Karpas-422 (cell line): Measurements from ENCODE around the gene MAP2K2. TPM values are rescaled to one million over a fixed set of nuclear protein-coding genes. Genes with fewer than 3 reads are reported as not detected.
A peak's percentile ranks its signal among the peaks of the same experiment; 100 is the strongest.

Experiments used
- DNase-seq: peaks from one replicate; pipeline ENCODE4 v3.0.0-alpha.2; 2015
- H2AFZ ChIP-seq: fragments of 200-600 bp; sonication (generic); 2 replicates; pipeline ENCODE4 v1.6.1; 2014; ENCODE audit warnings: antibody characterized with exemption, low read length, mixed read lengths
- H3K27ac ChIP-seq: fragments of 200-600 bp; sonication (generic); 2 replicates; pipeline ENCODE4 v1.5.1; 2014; ENCODE audit warnings: mild to moderate bottlenecking, low read length, moderate library complexity
- H3K27me3 ChIP-seq: fragments of 200-600 bp; sonication (generic); 2 replicates; pipeline ENCODE4 v1.6.1; 2014; ENCODE audit warnings: low read length, mixed read lengths
- H3K36me3 ChIP-seq: fragments of 200-600 bp; sonication (generic); 2 replicates; pipeline ENCODE4 v1.6.1; 2014; ENCODE audit warnings: low read length, mixed read lengths; ENCODE audit not compliant: insufficient read depth
- H3K4me1 ChIP-seq: fragments of 200-600 bp; sonication (generic); 2 replicates; pipeline ENCODE4 v1.6.1; 2014; ENCODE audit warnings: mild to moderate bottlenecking, low read length, mixed read lengths
- H3K4me2 ChIP-seq: fragments of 200-600 bp; sonication (generic); 2 replicates; pipeline ENCODE4 v1.6.1; 2014; ENCODE audit warnings: low read length, low read depth, mild to moderate bottlenecking; ENCODE audit not compliant: poor library complexity, severe bottlenecking
- H3K4me3 ChIP-seq: fragments of 200-600 bp; sonication (generic); 2 replicates; pipeline ENCODE4 v1.5.1; 2014; ENCODE audit warnings: mild to moderate bottlenecking, antibody characterized with exemption, low read length, mixed read lengths
- H3K79me2 ChIP-seq: fragments of 200-600 bp; sonication (generic); 2 replicates; pipeline ENCODE4 v1.6.1; 2014; ENCODE audit warnings: mild to moderate bottlenecking, low read length, mixed read lengths
- H3K9ac ChIP-seq: fragments of 200-600 bp; sonication (generic); 2 replicates; pipeline ENCODE4 v1.6.0; 2014; ENCODE audit warnings: low read length
- H3K9me2 ChIP-seq: fragments of 200-600 bp; sonication (generic), shearing (Covaris generic); replicated peaks from 2 replicates; pipeline ENCODE4 v1.6.0; 2014; ENCODE audit warnings: mild to moderate bottlenecking, low read length, moderate library complexity; ENCODE audit not compliant: insufficient read depth
- H3K9me3 ChIP-seq: fragments of 300-700, 200-600 bp; sonication (generic); 2 replicates; pipeline ENCODE4 v1.6.1; 2014; ENCODE audit warnings: low read length, mixed read lengths
- H4K20me1 ChIP-seq: fragments of 200-600 bp; sonication (generic); 2 replicates; pipeline ENCODE4 v1.6.1; 2014; ENCODE audit warnings: mild to moderate bottlenecking, antibody characterized with exemption, low read length, low read depth; ENCODE audit not compliant: insufficient read depth
- total RNA-seq: library from RNA; depleted of rRNA; stranded (reverse); fragments of >200 nt; shearing (Covaris generic); gene quantifications from 2 replicates; pipeline ENCODE4 v1.2.3, GENCODE V29; 2014; ENCODE audit warnings: low replicate concordance

MAP2K2 gene
- total RNA-seq, 1 experiment from 2014 or later = 106 TPM

GRCh38 chr19:4064496-4065260 is 59.2 kb downstream of the MAP2K2 start:
- Histone ChIP-seq H3K4me1 (peaks cover 55% of the 10 kb centered on the region), H3K27me3 (no peaks in the 10 kb centered on the region), H3K4me3 (peak overlapping the region; percentile 97), H3K36me3 (no peaks in the 10 kb centered on the region), H4K20me1 (peaks cover 53% of the 10 kb centered on the region), H3K9ac (peak overlapping the region; percentile 99), H3K9me3 (no peaks in the 10 kb centered on the region), H3K79me2 (peaks cover 54% of the 10 kb centered on the region), H3K4me2 (peak overlapping the region; percentile 98), H2AFZ (no peak overlapping the region), H3K9me2 (no peaks in the 10 kb centered on the region), H3K27ac (peak overlapping the region; percentile 79)
- peak; percentile 81 for DNase-seq

- Histone ChIP-seq H3K9me2 (no peaks in the 10 kb centered on the region), H4K20me1 (peaks cover 59% of the 10 kb centered on the region), H3K9me3 (no peaks in the 10 kb centered on the region), H3K9ac (peak overlapping the region; percentile 99), H3K27ac (peak overlapping the region; percentile 79), H3K79me2 (peaks cover 60% of the 10 kb centered on the region), H2AFZ (no peak overlapping the region), H3K36me3 (no peaks in the 10 kb centered on the region), H3K27me3 (no peaks in the 10 kb centered on the region), H3K4me1 (peaks cover 58% of the 10 kb centered on the region), H3K4me2 (peak overlapping the region; percentile 98), H3K4me3 (peak overlapping the region; percentile 97)
- no peak for DNase-seq
Measured at GRCh38 chr19:4064149-4064495, 59.8 kb downstream of the MAP2K2 start.

- H3K4me2 ChIP-seq = peak overlapping the region; percentile 98
- peaks cover 58% of the 10 kb centered on the region for H3K4me1 ChIP-seq
- H3K9ac ChIP-seq = peak overlapping the region; percentile 99
- no peak overlapping the region for H2AFZ ChIP-seq
- H3K27me3 ChIP-seq = no peaks in the 10 kb centered on the region
- H3K9me3 ChIP-seq = no peaks in the 10 kb centered on the region
- peak overlapping the region; percentile 97 for H3K4me3 ChIP-seq
- H3K36me3 ChIP-seq = no peaks in the 10 kb centered on the region
- no peaks in the 10 kb centered on the region for H3K9me2 ChIP-seq
- peaks cover 65% of the 10 kb centered on the region for H3K79me2 ChIP-seq
- no peak for DNase-seq
- peaks cover 64% of the 10 kb centered on the region for H4K20me1 ChIP-seq
- peak overlapping the region; percentile 79 for H3K27ac ChIP-seq
Measured at GRCh38 chr19:4063369-4064148, 60.4 kb downstream of the MAP2K2 start.

DNA sequence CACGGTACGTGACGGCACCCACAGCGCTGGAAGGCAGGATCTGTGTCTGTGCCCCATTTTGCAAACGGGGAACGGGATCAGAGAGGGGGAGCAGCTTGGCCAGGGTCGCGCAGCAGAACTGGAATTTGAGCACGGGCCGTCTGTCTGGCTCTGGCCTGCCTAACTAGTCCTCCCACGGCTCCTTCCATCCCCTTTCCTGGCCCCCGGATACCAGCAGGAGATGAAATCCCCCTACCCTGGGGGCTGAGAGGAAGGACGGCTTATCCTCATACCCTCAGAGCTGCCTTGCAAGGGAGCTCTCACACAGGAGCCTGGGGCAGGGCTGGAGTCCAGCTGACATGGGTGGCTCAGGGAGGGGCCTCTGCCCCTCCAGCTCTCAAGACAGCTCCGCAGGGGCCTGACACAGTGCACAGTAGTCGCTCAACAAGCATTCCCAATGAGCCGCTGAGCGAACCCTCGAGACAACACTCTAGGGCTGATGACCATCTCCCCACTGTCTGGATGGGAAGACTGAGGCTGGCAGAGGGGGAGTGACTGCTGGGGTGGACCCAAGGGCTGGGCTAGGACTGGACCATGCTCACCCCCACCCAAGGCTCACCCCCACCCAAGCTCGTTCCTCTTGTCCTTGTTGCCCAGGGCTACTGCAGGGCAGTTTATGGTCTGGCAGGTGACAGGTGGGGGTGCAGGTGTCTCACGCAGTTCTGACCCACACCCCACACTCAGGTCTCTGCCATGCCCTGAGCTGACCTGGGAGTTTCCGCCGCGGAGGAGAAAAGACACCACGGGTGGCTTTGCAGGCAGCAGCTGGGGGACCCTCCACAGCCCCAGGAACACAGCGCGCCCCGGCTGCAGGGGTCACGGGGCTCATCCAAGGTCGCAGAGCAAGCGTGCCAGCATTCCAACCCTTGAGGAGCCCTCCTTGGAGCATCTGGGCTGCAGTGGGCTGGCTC is 61.2 kb downstream of the MAP2K2 start:
- H3K36me3 ChIP-seq = no peaks in the 10 kb centered on the region
- no peaks in the 10 kb centered on the region for H3K27me3 ChIP-seq
- H4K20me1 ChIP-seq = peaks cover 73% of the 10 kb centered on the region
- H2AFZ ChIP-seq = no peak overlapping the region
- H3K4me1 ChIP-seq = peaks cover 52% of the 10 kb centered on the region
- peak overlapping the region; percentile 97 for H3K4me3 ChIP-seq
- no peak overlapping the region for H3K27ac ChIP-seq
- peaks cover 74% of the 10 kb centered on the region for H3K79me2 ChIP-seq
- H3K9me2 ChIP-seq = no peaks in the 10 kb centered on the region
- H3K9me3 ChIP-seq = no peaks in the 10 kb centered on the region
- DNase-seq = no peak
- peak overlapping the region; percentile 99; the same call in 1 of the 2 replicates for H3K9ac ChIP-seq
- peak overlapping the region; percentile 98 for H3K4me2 ChIP-seq

- H2AFZ ChIP-seq = no peak overlapping the region
- 0 out of 2 replicates have a peak overlapping the region, but pooled peaks have one; percentile 8 for H3K27ac ChIP-seq
- H3K27me3 ChIP-seq = no peaks in the 10 kb centered on the region
- H3K9me3 ChIP-seq = no peaks in the 10 kb centered on the region
- no peaks in the 10 kb centered on the region for H3K36me3 ChIP-seq
- no peak for DNase-seq
- peaks cover 82% of the 10 kb centered on the region for H3K79me2 ChIP-seq
- H3K4me3 ChIP-seq = peak overlapping the region; percentile 97; the same call in 1 of the 2 replicates
- peak overlapping the region; percentile 30 for H3K9ac ChIP-seq
- H3K4me1 ChIP-seq = peaks cover 47% of the 10 kb centered on the region
- peak overlapping the region; percentile 98 for H3K4me2 ChIP-seq
- H3K9me2 ChIP-seq = no peaks in the 10 kb centered on the region
- H4K20me1 ChIP-seq = peaks cover 73% of the 10 kb centered on the region
Measured at GRCh38 chr19:4061683-4062418, 62.1 kb downstream of the MAP2K2 start.

- Histone ChIP-seq H3K27ac (0 out of 2 replicates have a peak overlapping the region, but pooled peaks have one; percentile 8), H3K9me2 (no peaks in the 10 kb centered on the region), H4K20me1 (peaks cover 75% of the 10 kb centered on the region), H3K9me3 (no peaks in the 10 kb centered on the region), H3K79me2 (peaks cover 85% of the 10 kb centered on the region), H2AFZ (no peak overlapping the region), H3K4me3 (peak overlapping the region; percentile 97; the same call in 1 of the 2 replicates), H3K4me2 (peak overlapping the region; percentile 98), H3K4me1 (peaks cover 47% of the 10 kb centered on the region), H3K36me3 (no peaks in the 10 kb centered on the region), H3K9ac (peak overlapping the region; percentile 30), H3K27me3 (no peaks in the 10 kb centered on the region)
- peak; percentile 77 for DNase-seq
Measured at GRCh38 chr19:4061178-4061682, 62.7 kb downstream of the MAP2K2 start.

DNA sequence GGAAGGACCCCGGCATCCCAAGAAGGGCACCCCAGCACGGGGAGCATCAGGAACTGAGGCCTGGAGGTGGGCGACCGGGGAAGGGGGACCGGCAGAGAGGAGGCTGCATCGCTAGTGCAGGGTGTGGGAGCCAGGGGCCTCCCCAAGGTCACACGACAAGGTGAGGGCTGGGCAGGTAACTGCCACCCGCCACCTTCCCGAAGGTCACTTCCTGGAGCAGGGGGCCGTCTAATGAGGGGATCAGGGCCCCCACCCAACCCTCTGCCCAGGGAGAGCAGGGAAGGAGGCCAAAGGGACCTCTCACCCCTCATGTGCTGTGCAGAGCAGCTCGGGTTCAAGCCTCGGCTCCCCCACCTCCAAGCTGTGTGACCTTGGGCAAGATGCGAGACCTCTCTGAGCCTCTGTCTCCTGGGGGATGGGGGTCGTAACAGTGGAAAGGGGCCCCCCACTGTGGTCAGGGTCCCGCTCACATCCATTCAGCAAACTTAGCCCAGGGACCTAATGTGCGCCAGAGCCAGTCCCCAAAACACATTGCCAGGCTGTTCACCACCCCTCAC is 63.2 kb downstream of the MAP2K2 start:
- Histone ChIP-seq H3K9ac (peak overlapping the region; percentile 30), H3K4me3 (peak overlapping the region; percentile 97; the same call in 1 of the 2 replicates)

More for the DNA sequence above, 63.2 kb downstream of the MAP2K2 start:
- DNase-seq = peak; percentile 40
- H3K27me3 ChIP-seq = no peaks in the 10 kb centered on the region
- H3K79me2 ChIP-seq = peaks cover 90% of the 10 kb centered on the region
- no peaks in the 10 kb centered on the region for H3K9me3 ChIP-seq
- H3K4me1 ChIP-seq = peaks cover 47% of the 10 kb centered on the region
- H3K36me3 ChIP-seq = no peaks in the 10 kb centered on the region
- 0 out of 2 replicates have a peak overlapping the region, but pooled peaks have one; percentile 8 for H3K27ac ChIP-seq
- peaks cover 80% of the 10 kb centered on the region for H4K20me1 ChIP-seq
- peak overlapping the region; percentile 98 for H3K4me2 ChIP-seq
- H2AFZ ChIP-seq = no peak overlapping the region
- no peaks in the 10 kb centered on the region for H3K9me2 ChIP-seq
